Lung (tissue), 12 donors: Measurements from ENCODE around the gene C1QTNF9B. TPM values are rescaled to one million over a fixed set of nuclear protein-coding genes. Genes with fewer than 3 reads are reported as not detected.
"Not testable (repeated sequence)": the region's sequence is repeated elsewhere in the genome, so short reads cannot be mapped to it uniquely, and the experiment has no call there.

Experiments
- ATAC-seq: fragments of 200-7000 bp; cut with Tn5 transposase; one replicate; pipeline ENCODE4 v1.9.1; 2020; ENCODE audit warnings: moderate number of reproducible peaks; ENCODE audit not compliant: insufficient read depth, low FRiP score
- DNase-seq, 3 donors: peaks; one replicate each; pipeline ENCODE4 v3.0.0-alpha.2; 2013 to 2017
- H3K27ac ChIP-seq, 2 donors: one replicate each; pipeline ENCODE4 v1.5.1; 2013; ENCODE audit warnings: mild to moderate bottlenecking in 2 of 2, moderate library complexity in 2 of 2, control low read depth in 1 of 2, inconsistent platforms in 1 of 2, low read depth in 1 of 2, low read length in 1 of 2
- H3K27me3 ChIP-seq, 3 donors: one replicate each; pipeline ENCODE4 v1.5.1; 2013; ENCODE audit warnings: low read length in 2 of 3; ENCODE audit not compliant: control insufficient read depth in 3 of 3, insufficient read depth in 3 of 3
- H3K36me3 ChIP-seq, 4 donors: one replicate each; pipeline ENCODE4 v1.5.1; 2013; ENCODE audit warnings: low read length in 4 of 4, mild to moderate bottlenecking in 1 of 4, moderate library complexity in 1 of 4; ENCODE audit not compliant: control insufficient read depth in 4 of 4, insufficient read depth in 4 of 4
- H3K4me1 ChIP-seq, 5 donors: one replicate each; pipeline ENCODE4 v1.5.1; 2013; ENCODE audit warnings: low read length in 5 of 5, mild to moderate bottlenecking in 2 of 5, moderate library complexity in 1 of 5; ENCODE audit not compliant: control insufficient read depth in 5 of 5, insufficient read depth in 5 of 5
- H3K4me3 ChIP-seq: one replicate; pipeline ENCODE4 v1.5.1; 2013; ENCODE audit warnings: mild to moderate bottlenecking, control low read depth, moderate library complexity
- H3K9ac ChIP-seq, 2 donors: one replicate each; pipeline ENCODE4 v1.5.1; 2013; ENCODE audit warnings: low read length in 2 of 2, control low read depth in 1 of 2; ENCODE audit not compliant: insufficient read depth in 1 of 2
- H3K9me3 ChIP-seq, 4 donors: one replicate each; pipeline ENCODE4 v1.5.1; 2013; ENCODE audit warnings: low read length in 3 of 4, mild to moderate bottlenecking in 1 of 4, moderate library complexity in 1 of 4; ENCODE audit not compliant: control insufficient read depth in 4 of 4, insufficient read depth in 3 of 4
- CTCF ChIP-seq: IDR thresholded peaks from 2 replicates; pipeline ENCODE4 v1.5.1; 2012; ENCODE audit warnings: mild to moderate bottlenecking; ENCODE audit errors: control extremely low read depth, extremely low read depth
- WGBS, 2 donors: extraction: QIAGEN DNeasy Blood & Tissue Kit; methylation state at CpG; one replicate each; pipeline ENCODE4 v1.1.7; 2013; 5-methylcytosine and 5-hydroxymethylcytosine counted together
- polyA plus RNA-seq, 2 donors: library from polyadenylated mRNA; stranded (reverse); fragments of 200-250 nt; gene quantifications; one replicate each; pipeline ENCODE4 v1.2.1, GENCODE V29; 2013
- total RNA-seq, 2 donors: library from RNA; depleted of rRNA in 1 of 2; stranded (reverse); fragments of >200 nt in 1 of 2; gene quantifications; one replicate each; pipeline ENCODE4 v1.2.1, GENCODE V29; 2014 to 2021
- donor health status: control.
- donor health status: control.
- donor health status: Bipolar disorder and iron deficiency.
- donor health status: healthy.
- donor health status: DM: yes; HTN: yes; CAD: no.

The C1QTNF9B gene
- total and polyA plus RNA-seq, 4 donors, result 0.21 TPM; not detected in 3

DNA sequence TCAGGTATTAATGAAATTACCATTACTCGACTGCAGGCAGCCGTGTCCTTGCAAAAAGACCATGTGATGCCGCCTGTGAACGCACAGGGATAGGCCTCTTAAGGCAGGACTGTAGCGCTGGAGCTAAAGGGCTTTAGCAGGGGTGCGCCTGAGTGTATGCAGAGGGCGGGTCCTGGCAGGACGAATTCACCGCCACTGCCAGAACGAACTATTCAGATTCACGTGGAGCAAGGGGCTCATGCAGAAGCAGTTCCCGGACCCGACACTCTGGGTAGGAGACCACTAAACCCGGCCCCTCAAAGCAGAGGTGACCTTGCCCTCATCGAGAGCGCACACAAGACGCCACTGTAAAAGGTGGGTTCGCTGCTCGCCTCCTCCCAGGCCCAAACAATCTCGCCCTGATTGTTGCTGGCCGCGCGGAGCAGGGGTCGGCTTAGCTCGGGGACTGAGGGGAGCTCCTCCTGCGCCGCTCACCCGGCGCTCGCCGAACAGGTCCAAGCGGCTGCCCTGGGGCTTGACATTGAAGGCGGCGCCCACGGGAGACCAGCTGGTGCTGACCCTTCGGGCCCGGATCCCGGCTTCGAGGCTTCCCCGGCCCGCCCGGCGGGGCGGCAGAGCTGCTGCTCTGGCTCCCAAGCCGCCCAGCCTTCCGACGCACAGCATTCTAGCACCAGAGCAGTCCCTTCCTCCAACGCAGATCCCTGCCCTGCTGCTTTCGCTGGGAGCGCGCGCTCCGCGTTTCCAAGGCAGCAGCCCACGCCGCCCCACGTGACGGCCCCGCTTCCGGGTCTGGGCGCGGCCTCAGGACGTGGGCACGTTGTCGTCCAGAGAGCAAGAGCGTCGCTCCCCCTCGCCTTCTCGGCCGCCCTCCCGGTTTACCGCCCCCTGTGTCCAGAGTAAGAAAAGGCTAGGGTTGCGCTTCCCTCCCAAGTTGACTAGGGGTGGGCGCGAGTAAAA lies 8.4 kb downstream of the C1QTNF9B start, which contains the start of gene MIPEP:
MIPEP (minus strand) TSS at position 743 of the 957 bp plus-strand sequence; CDS start at position 663, 80 bp downstream.
- Histone ChIP-seq H3K4me1 (peaks cover 0 to 16% (median 2%) of the 10 kb centered on the region in 5 donors), H3K9ac (peak within 1 kb of the TSS; percentile 75 to 84), H3K27me3 (no peaks in the 10 kb centered on the region), H3K9me3 (no peaks in the 10 kb centered on the region), H3K27ac (peak within 1 kb of the TSS; percentile 77 to 98), H3K36me3 (peaks cover 2 to 7% (median 5%) of the 10 kb centered on the region in 4 donors), H3K4me3 (peak within 1 kb of the TSS; percentile 98)
- 0% methylated on average over 68 to 75 of the region's 75 CpGs for WGBS, 2 donors
- ATAC-seq (peak; percentile 98), DNase-seq (peak; percentile 97 to 98 (median 98))
- peak; percentile 76 for TF ChIP-seq CTCF

DNA sequence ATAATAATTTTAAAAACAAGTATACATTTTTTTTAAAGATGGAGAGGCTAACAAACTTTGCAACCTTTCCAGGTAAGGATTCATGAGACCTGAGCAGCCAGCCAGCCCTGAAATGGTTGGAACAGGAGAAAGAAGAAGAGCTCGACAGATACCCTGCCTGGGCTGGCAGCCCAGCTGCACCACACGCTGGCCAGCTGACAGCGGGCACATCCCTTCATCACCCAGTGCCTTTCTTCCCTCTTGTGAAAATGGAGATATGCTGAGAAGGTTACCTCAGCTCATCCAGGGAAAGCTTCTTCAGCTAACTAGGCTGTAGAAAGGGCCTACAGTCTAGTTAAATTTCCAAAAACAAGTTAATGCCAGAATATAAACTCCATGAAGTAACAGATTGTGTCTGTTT lies 12.9 kb downstream of the C1QTNF9B start:
- peaks cover 4 to 15% (median 9%) of the 10 kb centered on the region in 4 donors for H3K36me3 ChIP-seq
- 97 to 98% methylated on average over 3 of the region's 3 CpGs for WGBS, 2 donors
- H3K27me3 ChIP-seq, ATAC-seq, H3K27ac ChIP-seq, H3K9ac ChIP-seq, H3K4me3 ChIP-seq, DNase-seq, H3K9me3 ChIP-seq: not testable (repeated sequence)
- peaks cover 0 to 26% (median 2%) of the 10 kb centered on the region in 5 donors for H3K4me1 ChIP-seq

DNA sequence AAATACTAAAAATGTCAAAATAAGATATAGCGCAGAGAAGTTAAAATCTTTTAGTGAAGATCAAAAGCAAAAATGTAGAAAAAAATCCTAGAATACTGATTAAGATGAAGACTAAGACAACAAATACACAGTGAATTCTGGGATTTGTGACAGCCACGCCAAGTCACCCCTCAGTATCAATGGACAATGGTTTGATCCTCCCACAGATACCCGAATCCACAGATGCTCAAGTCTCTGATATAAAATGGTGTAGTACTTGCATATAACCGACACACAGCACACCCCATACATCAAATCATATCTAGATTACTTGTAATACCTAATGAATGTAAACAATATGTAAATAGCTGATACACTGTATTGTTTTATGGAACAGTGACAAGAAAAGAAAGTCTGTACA lies 14.0 kb downstream of the C1QTNF9B start:
- Histone ChIP-seq H3K27me3 (no peaks in the 10 kb centered on the region), H3K9ac (no peak overlapping the region), H3K4me1 (peaks cover 0 to 25% (median 2%) of the 10 kb centered on the region in 5 donors), H3K4me3 (no peak overlapping the region), H3K27ac (no peak overlapping the region), H3K9me3 (no peaks in the 10 kb centered on the region), H3K36me3 (peaks cover 9 to 21% (median 13%) of the 10 kb centered on the region in 4 donors)
- WGBS, 2 donors, result 91 to 92% methylated on average over 4 of the region's 4 CpGs
- no peak for TF ChIP-seq CTCF
- ATAC-seq (no peak), DNase-seq (no peak)

GRCh38 chr13:23881402-23881800 lies 15.9 kb downstream of the C1QTNF9B start:
- H3K4me1 ChIP-seq, result peaks cover 0 to 17% (median 2%) of the 10 kb centered on the region in 5 donors
- H3K9me3 ChIP-seq, H3K27me3 ChIP-seq, H3K9ac ChIP-seq, ATAC-seq, H3K4me3 ChIP-seq, H3K27ac ChIP-seq: not testable (repeated sequence)
- DNase-seq, result peak in 1 of 3 donors; percentile 50
- 90 to 96% methylated on average over 8 of the region's 8 CpGs for WGBS, 2 donors
- peaks cover 9 to 21% (median 14%) of the 10 kb centered on the region in 4 donors for H3K36me3 ChIP-seq

DNA sequence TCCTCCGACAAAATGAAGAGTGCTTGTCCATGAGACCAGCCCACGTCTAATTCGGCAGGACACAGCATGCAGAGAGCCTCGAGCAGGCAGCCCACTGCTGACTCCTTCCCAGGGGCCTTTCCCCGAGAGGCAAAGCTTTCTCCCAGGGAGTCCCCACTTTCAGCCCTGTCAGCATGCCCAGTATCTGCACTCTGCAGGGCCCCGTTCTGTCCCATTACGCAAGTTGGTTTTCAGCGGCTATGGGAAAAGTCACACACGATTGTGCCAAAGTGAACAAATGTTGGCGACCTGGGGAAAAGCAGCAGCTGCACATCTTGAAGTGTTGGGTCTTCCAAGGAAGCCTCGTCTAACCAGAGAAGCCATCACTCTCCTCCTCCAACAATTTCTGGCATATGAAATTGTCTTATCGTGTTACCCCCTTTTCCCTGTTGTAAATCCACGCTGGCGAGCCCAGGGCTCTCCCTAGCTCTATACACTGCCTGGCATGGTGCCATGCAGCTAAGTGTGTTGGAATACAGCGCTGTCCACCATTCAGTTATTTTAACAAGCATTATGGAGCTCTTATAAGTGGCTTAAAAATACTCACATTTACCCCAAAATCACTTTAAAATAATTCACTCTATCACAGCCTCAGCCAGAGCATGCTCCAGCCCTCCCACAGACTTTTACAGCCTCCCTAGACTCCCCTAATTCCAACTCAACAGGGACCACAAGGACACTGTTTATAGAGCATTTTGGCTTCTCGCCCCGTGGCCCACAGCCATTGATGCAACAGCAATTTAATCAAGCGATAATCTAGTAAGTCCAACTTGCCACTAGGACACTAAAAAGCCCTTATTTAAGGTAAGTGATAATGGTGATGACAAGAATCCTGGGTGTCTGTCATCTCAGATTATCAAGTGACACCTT lies 16.6 kb downstream of the C1QTNF9B start:
- H3K9me3 ChIP-seq, H3K9ac ChIP-seq, H3K4me3 ChIP-seq, H3K27ac ChIP-seq, ATAC-seq, H3K27me3 ChIP-seq: not testable (repeated sequence)
- 81 to 89% methylated on average over 12 to 16 of the region's 18 CpGs for WGBS, 2 donors
- Histone ChIP-seq H3K36me3 (peaks cover 9 to 21% (median 14%) of the 10 kb centered on the region in 4 donors), H3K4me1 (peaks cover 0 to 23% (median 2%) of the 10 kb centered on the region in 5 donors)
- DNase-seq, result peak; percentile 81 to 91 (median 90)
